NCI-H1694 (cell line): ENCODE measurements around the gene TSPAN14.

Experiments
- DNase-seq: peaks from one replicate; lab custom pipeline; 2025; lab: John Stamatoyannopoulos, UW

TSPAN14 gene

DNA sequence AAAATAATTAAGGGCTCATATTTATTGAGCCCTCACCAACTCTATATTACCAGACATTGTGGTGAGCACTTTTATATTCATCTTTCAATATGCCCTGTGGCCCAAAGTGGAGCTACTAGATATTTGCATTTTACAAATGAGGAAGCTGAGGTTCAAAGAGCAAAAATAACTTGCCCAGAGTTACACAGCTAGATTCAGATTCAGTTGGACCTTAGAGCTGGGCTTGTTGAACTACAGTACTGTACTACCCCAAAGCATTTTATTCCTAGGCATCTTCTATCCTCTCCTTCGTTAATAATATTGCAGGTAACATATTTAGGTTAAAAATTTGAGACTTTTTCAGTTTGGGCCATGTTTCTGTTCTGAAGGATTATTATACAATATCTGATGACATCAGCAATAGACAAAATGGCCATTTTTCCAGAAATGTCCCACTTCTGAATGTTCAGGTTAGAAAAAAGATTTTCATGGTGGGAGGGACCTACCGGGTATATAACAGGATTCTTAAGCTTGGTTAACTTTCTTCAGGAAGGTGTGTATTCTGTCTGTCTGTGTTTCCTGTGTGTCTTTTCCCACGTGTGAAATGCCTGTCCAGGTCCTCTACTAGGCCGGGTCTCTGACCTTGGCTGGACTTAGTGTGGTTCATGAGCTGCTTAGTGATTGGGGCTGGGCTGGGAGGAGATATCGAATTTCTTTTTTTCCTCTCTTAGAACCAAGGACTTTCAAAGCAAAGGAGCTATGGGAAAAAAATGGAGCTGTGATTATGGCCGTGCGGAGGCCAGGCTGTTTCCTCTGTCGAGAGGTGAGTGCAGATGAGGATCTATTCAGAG is 32.2 kb upstream of the TSPAN14 start:
- no peak for DNase-seq

DNA sequence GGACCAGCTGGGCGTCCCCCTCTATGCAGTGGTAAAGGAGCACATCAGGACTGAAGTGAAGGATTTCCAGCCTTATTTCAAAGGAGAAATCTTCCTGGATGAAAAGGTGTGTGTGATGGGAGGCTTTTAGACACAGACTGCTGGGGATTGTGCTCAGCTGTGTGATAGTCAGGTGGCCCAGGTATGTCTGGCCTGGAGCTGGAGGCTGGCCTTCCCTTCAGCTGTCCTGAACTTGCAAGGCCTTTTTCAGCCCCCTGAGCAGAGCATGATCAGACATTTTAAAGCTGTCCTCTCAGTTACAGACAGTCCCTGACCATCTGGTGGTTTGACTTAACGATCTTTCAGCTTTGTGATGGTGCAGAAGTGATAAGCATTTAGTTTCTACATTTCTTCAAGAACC is 28.2 kb upstream of the TSPAN14 start:
- DNase-seq: no peak

DNA sequence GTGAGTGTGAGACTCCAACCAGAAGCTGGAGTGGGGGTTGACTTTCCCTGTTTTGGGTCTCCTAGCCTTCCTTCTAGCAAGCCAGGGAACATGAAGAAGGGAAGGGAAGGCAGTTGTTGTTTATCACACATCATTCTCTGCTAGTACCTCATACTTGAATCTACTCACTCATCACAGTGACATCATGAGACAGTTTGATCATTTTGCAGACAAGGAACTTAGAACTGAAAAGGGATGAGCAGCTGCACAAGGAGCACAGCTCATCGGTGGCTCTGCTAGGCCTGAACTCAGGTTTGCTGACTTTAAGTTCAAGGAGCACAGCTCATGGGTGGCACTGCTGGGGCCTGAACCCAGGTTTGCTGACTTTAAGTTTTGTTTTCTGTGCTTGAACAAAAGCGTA is 26.6 kb upstream of the TSPAN14 start:
- no peak for DNase-seq

DNA sequence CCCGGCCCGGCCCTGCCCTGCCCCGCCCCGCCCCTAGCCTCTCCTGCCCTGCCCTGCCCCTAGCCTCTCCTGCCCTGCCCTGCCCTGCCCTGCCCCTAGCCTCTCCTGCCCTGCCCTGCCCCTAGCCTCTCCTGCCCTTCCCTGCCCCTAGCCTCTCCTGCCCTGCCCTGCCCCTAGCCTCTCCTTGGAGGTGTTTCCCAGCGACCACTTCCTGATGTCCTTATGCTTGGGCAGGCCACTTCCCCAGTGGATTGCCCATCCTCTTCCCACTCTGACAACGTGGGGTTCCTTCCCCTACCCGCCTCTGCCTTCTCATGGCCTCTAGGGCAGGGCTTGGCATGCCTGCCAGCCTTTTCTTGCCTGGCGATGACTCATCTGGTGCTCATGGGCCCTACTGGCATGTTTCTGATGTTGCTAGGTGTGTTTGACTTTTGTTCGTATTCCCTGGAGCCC is 24.6 kb upstream of the TSPAN14 start:
- DNase-seq: no peak

DNA sequence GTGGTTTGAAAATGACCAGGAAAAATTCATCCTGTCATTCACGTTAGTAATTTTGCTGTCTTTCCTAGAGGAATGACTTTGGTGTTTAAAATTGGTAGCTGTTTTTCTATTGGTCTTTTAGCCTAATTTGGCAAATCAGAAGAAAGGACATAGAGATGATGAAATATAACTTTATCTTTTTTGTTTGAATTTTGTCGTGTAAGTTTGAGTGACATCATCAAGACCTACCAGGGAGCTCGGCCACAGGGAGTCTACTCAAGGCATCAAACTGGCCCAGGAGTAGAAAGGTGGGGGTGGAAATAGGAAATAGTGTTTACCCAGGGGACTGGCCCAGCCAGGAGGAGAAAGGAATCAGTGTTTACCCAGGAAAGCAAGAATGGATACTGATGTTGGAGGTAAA is 21.0 kb upstream of the TSPAN14 start:
- DNase-seq: no peak

DNA sequence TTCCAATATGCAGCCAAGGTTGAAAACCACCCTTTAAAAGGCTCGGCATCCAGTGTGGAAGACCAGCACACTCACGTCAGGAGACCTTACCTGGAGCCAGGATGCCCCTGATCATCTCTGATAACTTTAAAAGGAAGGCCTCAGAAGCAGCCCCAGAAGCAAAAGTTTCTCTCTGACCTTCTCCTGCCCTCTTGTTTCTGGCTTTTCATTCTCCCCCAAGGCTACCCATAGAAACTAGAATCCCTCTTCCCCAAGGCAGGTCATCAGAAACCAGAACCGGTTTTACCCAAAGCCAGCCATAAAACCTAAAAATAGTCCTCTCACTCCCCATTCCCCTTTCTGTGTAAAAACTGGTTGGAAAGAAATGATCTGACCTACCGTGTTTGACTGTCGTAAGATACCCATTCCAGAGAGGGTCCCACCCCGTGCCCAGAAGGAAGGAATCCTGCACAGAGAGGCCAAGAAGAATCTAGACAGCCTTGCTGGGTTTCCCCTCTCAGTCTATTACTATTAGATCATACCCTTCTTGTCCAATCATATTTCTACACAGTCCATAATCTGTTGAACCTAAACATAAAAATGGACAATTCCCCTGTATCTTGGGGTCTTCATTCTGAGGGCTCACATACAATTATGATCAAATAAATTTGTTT is 17.5 kb upstream of the TSPAN14 start:
- DNase-seq: no peak

DNA sequence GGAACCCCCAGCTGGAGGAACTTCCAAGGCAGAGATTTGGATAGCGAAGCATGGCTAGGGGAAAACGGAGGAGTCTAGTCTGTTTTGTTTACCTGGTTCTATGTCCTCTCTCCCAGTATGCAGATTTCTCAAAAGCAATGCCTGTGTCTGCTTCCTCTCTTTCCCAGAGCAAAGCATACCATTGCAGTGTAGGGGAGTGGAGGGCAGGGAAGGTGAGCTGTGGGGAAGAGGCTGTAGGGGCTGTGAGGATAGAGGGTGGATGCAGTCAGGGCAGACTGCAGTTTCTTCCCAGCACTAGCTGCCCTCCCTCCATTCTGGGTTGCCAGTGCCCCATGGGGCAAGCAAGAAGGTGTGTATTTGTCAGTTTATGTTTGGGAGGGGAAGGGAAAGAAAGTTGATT is 16.9 kb upstream of the TSPAN14 start:
- no peak for DNase-seq

DNA sequence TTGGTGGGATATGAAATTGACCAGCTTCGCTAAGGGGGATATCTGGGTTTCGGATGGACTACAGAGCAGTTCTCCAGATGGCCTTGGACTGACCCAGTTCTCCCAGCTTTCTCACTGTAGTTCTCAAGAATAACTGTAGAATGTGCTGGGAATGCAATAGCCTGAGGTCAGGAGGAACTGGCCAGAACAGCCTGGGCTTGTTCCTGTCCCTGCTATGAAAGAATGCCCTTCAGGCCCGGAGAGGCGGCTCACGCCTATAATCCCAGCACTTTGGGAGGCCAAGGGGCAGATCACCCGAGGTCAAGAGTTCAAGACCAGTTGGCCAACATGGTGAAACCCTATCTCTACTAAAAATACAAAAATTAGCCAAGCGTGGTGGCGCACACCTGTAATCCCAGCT is 12.3 kb upstream of the TSPAN14 start:
- no peak for DNase-seq

DNA sequence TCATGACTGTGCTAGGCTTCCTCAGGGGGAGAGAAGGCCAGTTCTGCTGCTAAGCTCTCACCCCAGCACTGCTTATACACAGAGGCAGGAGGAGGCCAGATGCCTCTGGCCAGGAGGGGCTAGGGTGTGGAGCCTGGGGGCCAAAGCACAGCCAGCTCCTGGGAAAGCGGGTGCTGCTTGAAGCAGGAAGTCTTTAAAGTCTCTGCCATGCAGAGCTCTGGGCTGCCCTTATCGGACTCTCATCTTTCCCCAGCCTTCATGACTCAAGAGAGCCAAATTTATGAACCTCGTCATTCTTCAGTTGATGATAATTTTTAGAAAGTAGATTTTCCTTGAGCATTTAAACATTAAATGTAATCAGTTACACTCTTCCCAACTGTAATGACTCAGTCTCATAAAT is 11.2 kb upstream of the TSPAN14 start:
- no peak for DNase-seq

DNA sequence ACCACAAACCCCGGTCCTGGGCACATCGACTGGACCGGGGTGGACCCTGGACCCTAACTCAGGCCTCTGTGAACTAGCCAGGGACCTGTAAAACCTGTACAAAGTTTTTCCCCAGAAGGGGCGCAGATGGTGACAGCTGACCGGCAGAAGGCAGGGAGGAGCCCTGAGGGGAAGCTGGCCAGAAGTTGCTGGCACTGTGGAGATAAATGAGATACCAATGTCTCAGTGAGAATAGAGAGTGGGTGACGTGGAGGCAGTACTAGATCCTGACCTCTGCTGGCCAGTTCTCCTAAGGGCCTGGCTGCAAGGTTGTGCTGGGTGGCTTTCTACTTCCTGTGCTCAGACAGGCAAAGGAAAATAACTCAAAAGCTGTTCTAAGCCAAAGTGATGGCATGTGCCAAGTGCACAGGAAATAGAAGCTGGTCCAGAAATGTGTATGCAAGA is 10.6 kb upstream of the TSPAN14 start:
- DNase-seq: peak; percentile 49

DNA sequence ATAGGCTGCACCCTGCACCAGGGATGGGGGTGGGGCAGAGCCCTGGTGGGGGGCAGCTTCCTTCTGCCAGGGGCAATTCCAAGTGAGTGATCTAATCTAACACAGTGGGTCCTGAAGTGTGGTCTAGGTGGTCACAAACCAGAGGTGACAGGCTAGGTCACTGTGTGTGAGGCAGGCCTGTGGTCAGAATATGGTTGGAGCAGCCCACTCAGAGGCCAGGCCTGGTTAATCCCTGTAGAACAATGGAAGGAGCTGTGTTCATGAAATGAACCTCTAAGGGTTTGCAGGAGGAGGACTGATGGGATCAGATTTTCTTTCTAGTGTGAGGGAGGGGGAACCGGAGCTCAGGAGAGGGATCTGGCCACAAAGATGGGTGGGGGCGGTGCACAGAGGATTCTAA is 10.0 kb upstream of the TSPAN14 start:
- no peak for DNase-seq

DNA sequence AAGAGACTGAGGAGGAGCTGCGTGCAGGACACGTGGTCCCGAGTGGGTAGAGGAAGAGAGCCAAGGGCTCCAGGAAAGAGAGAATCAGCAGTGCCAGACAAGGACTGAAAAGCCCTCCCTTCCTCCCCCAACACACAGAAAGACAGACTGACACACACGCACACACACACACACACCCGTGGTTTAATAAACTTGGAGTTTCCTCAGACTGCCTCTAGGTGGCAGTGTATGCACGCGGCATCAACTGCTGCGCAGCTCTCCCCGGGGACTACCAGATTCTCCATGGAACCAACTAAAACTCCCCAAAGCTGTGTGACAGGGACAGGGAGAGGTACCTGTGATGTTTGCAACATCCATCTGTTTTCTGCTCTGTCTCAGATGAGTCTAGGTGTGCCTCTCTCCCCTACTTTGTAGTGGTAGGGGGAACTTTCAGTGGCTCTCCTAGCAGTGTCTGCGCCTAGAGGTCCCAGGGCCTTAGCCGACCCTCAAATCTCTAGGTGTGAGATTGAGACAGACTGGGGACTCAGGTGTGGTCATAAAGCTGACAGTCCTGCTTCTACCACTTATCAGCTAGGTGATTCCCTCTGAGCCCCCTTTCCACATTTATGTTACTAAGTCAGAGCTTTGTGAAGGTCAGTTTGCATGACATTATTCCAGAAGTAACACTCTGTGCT is 9.3 kb upstream of the TSPAN14 start:
- DNase-seq: peak; percentile 52

DNA sequence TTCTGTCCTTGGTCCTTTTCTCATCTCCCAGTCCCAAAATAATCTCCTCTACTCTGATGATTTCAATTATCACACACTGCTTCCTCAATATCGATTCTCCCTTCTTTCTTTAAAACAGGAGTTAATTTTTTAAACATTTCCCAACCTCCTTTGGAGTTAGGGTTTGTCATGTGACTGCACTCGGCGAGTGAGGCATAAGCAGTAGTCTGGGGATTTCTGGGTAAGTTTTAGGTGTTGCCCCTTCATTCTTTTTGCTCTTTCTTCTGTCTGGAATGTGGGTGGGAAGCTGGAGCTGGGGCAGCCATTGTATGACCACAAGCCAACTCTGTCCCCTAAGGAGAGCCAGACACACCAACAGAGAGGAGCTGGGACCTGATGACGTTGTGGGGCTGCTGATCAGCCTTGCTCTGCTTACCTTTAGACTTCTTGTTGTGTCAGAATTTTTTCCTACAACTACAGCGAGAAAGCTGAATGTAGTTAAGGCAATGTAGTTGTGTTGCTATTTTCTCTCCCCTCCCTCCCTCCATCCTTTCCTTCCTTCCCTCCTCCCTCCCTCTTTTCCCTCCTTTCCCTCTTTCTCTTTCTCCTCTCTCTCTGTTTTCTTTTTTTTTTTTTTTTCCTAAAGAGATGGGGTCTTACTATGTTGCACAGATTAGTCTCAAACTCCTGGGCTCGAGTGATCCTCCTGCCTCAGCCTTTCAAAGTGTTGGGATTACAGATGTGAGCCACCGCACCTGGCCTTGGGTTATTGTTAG is 6.5 kb upstream of the TSPAN14 start:
- no peak for DNase-seq

DNA sequence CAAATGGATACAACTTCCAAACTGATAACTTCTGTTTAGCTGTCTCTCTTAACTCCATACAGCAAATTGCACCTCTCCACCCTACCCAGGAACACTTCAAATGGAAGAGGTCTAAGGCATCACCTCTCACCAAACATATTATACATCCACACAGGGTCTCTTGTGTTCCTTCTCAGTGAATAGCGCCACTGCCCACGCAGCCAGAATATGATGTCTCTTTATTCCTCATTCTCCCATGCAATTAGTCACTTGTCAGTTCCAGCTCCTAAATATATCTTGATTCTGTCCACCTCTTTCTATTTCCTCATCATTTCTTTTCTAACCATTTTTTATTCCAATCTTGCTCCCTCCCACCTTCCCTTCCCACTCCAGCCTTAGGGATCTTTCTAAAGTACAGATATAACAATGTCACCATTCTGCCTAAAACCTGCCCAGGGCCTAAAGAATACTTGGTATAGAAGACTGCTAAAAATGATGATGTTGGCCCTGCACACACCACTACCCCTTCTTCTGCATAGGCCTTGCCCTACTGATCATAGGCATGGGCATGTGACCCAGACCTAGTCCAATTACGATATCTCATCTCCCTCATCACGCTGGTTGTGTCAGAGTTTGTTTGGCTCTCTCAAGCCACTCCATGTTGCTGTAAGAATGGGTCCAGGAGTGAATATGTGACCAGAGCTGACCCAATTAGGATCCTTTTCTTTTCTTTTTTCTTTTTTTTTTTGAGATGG is 5.7 kb upstream of the TSPAN14 start:
- no peak for DNase-seq

DNA sequence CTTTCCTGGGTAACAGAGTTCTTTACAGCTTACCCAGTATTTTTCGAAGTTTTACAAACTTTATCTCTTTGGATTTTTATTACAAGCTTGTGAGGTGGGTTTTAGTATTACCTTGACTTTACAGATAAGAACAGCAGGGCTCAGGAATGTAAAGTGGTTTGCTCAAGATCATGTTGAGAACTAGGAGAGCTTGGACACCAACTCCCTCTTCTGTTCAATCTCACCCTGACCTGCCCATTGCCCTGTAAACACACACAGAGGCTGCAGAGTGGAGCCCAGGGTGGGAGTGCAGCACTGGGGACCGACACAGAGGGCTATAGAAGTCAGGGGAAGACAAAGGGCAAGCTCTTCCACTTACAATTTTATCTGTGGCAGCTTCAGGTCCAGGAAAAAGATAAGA is 4.6 kb upstream of the TSPAN14 start:
- DNase-seq: no peak

DNA sequence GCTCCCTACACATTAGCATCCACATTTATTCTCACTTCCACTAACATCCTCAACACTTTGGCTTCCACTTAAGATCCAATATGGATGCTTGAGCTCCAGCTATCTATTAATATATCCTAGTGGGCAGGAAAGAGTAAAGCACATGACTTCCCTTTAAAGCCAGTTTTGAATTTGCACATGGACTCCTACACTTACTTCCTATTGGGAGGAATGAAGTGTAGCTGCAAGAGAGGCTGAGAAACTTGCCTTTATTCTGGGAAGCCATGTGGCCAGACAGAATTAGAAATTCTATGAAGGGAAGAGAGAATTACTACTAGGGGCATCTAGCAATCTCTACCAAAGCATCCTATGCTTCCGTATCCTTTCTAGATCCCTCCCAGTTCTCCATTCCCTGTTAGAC is 3.0 kb upstream of the TSPAN14 start:
- DNase-seq: no peak

DNA sequence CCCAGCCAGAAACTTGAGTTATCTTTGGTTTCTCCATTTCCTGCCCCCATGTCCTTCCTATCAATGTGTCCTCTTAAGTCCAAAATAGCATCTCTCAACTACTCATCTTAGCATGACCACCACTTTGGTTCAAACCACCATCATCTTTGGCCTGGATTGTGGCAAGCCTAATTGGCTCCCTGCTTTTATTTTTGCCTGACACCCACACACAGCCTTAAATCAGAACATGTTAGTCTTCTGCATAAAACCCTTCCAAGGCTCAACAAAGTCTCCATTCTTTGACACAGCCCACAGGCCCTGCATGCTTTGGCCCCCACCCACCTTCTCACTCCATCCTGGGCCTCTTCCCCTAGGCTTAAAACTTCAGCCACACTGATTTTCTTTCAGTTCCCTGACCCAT is 2.0 kb upstream of the TSPAN14 start:
- no peak for DNase-seq

DNA sequence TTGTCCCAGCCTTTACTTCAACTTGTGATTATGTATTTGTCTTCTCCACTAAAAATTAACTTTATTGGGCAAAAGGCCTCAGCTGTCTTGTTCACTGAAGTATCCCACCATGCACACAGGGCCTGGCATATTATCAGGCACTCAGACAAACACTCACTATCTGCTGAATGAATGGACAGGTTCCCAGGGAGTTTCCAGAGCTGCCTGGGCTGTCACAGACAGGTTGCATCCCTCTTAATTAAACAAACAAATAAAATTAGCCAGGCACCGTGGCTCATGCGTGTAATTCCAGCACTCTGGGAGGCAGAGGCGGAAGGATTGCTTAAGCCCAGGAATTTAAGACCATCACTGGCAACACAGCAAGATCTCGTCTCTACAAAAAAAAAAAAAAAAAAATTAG is 1.5 kb upstream of the TSPAN14 start:
- no peak for DNase-seq

DNA sequence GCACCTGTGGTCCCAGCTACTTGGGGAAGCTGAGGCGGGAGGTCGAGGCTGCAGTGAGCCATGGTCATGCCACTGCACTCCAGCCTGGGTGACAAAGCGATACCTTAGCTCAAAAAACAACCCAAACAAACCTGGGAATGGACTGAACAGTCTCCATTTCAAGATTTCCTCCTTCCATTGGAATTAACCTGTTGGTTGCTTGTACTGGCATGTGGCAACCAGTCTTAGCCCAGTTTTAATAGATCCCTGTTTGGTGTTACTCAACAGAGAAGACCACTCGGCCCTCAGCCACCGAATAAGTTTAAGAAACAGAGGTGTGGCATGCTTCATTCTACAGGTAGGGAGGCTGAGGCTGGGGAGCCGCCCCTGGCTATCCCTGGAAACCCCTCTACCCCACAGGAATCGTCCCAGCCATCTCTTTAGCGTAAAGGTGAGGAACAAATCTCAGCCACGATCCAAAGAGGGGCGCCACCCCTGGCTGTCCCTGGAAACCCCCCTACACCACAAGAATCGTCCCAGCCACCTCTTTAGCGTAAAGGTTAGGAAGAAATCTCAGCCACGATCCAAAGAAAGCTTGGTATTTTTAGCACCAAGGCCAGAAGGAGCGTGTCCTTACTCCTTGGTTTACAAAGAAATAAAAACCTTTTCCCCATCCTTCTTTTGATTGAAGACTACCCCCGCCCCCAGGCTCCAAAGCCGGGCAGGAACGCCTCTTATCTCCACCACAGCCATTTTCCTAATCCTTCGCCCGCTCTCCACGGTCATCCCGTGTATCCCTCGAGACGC is 861 bp upstream of the TSPAN14 start:
- no peak for DNase-seq

DNA sequence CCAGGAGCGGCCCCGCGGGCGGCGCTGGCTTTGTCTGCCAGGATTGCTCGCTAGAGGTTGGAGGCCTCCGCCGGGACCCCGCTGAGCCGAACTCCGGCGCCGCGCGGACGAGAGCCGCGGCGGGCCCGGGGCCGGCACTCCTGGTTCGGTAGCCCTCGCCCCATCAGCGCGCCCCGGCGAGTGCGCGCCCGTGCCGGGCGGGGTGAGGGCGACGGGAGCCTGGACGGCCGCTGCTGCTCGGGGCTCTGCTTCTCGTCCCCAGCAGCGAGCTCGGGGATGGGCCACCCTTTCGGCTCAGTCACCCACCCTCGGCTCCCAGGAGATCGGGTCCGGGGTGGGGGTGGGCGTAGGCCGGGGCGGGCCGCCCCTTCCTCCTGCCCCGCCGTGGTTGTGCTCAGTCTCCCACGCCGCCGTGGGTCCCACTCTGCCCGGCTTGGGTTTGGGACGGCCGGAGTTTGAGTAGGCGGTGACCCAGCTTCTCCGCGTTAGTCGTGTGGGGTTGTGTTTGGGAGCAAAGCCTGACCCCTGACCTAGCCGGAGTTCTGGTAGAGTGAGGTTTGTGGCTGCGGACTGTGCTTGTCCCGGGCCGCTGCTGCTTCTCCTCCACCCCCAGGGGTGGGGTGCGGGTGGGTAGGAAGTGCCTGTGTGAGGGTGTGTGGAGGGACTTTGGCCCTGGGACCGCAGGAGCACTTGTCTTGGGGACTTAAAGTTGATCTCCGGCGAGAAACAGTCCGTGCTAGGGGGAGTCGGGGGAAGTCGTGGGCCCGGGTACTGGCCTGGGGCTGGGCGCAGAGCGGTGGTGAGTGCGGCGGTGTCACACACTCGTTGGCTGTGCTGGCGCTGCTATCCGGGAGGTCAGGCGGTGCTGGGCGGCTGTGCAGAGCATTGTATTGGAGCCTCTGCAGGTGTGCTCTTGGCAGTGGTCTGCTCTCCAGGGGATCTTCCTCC is 677 bp downstream of the TSPAN14 start:
- no peak for DNase-seq
